Prostate gland (tissue), 2 donors: Measurements from ENCODE around the gene PRRT1. TPM values are rescaled to one million over a fixed set of nuclear protein-coding genes. Genes with fewer than 3 reads are reported as not detected.
"Not testable (repeated sequence)": the region's sequence is repeated elsewhere in the genome, so short reads cannot be mapped to it uniquely, and the experiment has no call there.

ENCODE experiments used
- DNase-seq: peaks from one replicate; pipeline ENCODE4 v3.0.0-alpha.2; 2019; ENCODE audit warnings: low spot score
- H3K27ac ChIP-seq, 2 donors: fragments of 200-600 bp; sonication (generic); 2 replicates each; pipeline ENCODE4 v1.5.1; 2017 to 2019
- H3K27me3 ChIP-seq: fragments of 200-600 bp; sonication (generic); replicated peaks from 2 replicates; pipeline ENCODE4 v1.5.1; 2019; ENCODE audit not compliant: insufficient read depth
- H3K36me3 ChIP-seq, 2 donors: fragments of 200-600 bp; sonication (generic); 1 replicate in 1 of 2; 2 replicates in 1 of 2; pipeline versions ENCODE4 v1.5.1 to v1.8.1; 2017 to 2019
- H3K4me1 ChIP-seq: fragments of 200-600 bp; sonication (generic); replicated peaks from 2 replicates; pipeline ENCODE4 v1.5.1; 2019
- H3K4me3 ChIP-seq, 2 donors: fragments of 200-600 bp; sonication (generic); 2 replicates each; pipeline ENCODE4 v1.5.1; 2017 to 2019
- H3K9me3 ChIP-seq: fragments of 200-600 bp; sonication (generic); 2 replicates; pipeline ENCODE4 v1.5.1; 2017
- POLR2A ChIP-seq: fragments of 450-650 bp; IDR thresholded peaks from one replicate; pipeline ENCODE4 v1.6.1; 2016; ENCODE audit warnings: antibody characterized with exemption, mild to moderate bottlenecking
- POLR2AphosphoS5 ChIP-seq: sonication (generic); formaldehyde crosslinking; IDR thresholded peaks from one replicate; pipeline ENCODE4 v1.6.1; 2017; ENCODE audit warnings: antibody characterized with exemption
- WGBS: methylation state at CpG from one replicate; pipeline ENCODE4 v1.1.5; 2018; 5-methylcytosine and 5-hydroxymethylcytosine counted together
- intact Hi-C: fragments of 100-400 bp; cut with DNase I; formaldehyde crosslinking; loops from one replicate; pipeline ENCODE4 v1.14.2; 2022
- total RNA-seq, 2 donors: library from RNA; depleted of rRNA; stranded (reverse); fragments of >200 nt; gene quantifications; one replicate each; pipeline ENCODE4 v1.1.0, GENCODE V29; 2016
- TF ChIP-seq, protein P1 (sequence below), 4 experiments: fragments of 200-600 bp in 2 of 4; fragments of 450-650 bp in 2 of 4; sonication (generic) in 2 of 4; IDR thresholded peaks; 1 replicate in 3 of 4; 2 replicates in 1 of 4; pipeline ENCODE4 v1.5.1; 2016 to 2019; ENCODE audit warnings: antibody characterized with exemption in 4 of 4, mild to moderate bottlenecking in 2 of 4, moderate library complexity in 2 of 4

PRRT1 gene
- total RNA-seq, 2 donors from 2014 or later, result 0.64 to 7.2 TPM

DNA sequence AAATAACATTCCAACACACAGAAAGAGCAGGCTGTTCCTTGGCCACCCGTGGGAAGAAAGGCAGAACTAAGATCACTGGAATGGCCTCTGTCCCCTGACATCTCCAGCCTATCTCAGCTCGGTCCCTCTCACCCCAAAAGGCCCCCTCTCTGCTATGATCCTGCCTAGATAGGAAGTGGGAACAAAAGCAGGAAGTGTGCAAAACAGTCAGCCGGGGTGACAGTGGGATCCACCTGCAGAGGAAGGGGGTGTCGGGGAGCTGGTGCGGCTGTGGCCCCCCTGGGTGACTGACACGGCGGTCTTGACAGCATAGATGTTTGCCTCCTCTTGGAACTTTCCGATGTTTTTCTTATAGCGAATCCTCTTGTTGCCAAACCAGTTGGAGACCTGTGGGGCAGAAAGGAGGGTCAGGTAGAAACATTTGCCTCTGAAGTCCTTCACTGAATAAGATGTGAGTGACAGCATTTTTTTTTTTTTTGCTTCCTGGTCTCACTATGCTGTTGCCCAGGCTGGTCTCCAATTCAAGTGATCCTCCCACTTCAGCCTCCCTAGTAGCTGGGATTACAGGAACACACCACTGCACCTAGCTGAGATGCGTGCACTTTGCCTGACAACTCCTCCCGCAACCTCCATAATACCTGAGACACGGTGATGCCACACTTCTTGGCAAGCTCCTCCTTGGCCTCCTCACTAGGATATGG is 35.4 kb upstream of the PRRT1 start:
- H3K27me3 ChIP-seq, result no peaks in the 10 kb centered on the region
- H3K4me3 ChIP-seq, result no peak overlapping the region
- peak overlapping the region; percentile 48 to 98 for H3K27ac ChIP-seq
- H3K4me1 ChIP-seq, result no peaks in the 10 kb centered on the region
- TF ChIP-seq POLR2A, result no peak
- TF ChIP-seq, protein P1, sequence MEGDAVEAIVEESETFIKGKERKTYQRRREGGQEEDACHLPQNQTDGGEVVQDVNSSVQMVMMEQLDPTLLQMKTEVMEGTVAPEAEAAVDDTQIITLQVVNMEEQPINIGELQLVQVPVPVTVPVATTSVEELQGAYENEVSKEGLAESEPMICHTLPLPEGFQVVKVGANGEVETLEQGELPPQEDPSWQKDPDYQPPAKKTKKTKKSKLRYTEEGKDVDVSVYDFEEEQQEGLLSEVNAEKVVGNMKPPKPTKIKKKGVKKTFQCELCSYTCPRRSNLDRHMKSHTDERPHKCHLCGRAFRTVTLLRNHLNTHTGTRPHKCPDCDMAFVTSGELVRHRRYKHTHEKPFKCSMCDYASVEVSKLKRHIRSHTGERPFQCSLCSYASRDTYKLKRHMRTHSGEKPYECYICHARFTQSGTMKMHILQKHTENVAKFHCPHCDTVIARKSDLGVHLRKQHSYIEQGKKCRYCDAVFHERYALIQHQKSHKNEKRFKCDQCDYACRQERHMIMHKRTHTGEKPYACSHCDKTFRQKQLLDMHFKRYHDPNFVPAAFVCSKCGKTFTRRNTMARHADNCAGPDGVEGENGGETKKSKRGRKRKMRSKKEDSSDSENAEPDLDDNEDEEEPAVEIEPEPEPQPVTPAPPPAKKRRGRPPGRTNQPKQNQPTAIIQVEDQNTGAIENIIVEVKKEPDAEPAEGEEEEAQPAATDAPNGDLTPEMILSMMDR (IDR thresholded peaks at IDR 0.05), result no peak
- TF ChIP-seq POLR2AphosphoS5, result no peak
- no peak for DNase-seq
- H3K9me3 ChIP-seq, result no peaks in the 10 kb centered on the region
- intact Hi-C loops, result no loop called here
- H3K36me3 ChIP-seq, result peaks cover 0 to 5% of the 10 kb centered on the region in 2 donors
- WGBS, result 65% methylated on average over 12 of the region's 12 CpGs

DNA sequence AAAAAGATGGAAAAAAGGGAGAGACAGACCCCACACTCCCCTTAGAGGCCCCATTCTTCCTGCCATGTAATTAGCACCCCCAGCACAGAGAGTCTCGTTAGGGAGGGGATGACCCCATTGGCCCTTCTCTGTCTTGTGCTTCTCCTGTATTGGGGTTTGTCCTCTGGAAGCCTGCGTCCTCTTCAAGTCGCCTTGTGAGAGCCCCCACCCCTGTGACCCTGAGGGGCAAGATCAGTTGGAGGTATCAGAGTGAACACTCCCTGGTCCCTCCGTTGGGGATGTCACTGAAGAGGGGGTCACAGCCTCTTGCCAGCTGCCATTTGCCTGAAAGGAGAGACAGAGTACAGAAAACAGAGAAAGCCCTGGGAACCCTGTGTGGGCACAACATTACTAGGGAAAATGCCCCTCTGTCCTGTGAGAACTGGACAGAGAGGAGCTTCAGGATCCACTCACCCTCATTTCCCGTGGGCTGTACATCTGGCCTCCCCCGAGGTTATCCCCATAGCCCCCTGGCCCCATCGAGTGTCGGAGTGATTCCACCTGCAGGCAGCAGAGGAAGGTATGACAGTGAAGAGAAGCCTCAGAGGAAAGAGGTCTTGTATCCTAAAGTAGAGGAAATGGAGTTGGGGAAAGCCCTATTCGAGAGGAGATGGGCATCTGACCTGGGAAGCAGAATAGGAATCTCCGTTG is 34.6 kb upstream of the PRRT1 start:
- DNase-seq, H3K36me3 ChIP-seq, H3K4me1 ChIP-seq, intact Hi-C loops, H3K4me3 ChIP-seq, H3K27me3 ChIP-seq, H3K9me3 ChIP-seq: not testable (repeated sequence)
- H3K27ac ChIP-seq, result peak overlapping the region; percentile 48 to 98
- 61% methylated on average over 10 of the region's 10 CpGs for WGBS

DNA sequence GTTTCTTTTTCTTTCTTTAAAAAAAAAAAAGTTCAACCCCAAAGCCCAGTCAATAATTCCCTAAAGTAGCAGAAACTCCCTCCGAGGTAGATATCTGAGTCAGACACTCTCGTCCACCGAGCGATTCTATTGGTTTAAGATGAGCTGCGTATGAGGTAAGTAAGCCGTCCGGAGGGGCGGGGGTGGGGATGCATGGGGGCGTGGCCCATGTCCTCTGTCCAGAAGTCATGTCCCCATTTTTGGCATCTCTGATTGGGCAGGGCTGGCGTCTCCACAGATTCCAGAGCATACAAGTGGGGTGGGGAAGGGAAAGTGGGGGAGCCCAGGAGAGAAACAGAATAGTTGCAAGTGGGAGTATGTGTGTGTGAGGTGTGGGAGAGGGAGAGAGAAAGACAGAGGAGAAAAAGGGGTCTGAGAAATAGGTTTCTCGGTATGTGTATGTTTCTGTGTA is 34.0 kb upstream of the PRRT1 start:
- H3K27me3 ChIP-seq, H3K4me1 ChIP-seq, intact Hi-C loops, H3K9me3 ChIP-seq, H3K36me3 ChIP-seq, H3K4me3 ChIP-seq: not testable (repeated sequence)
- WGBS, result 9% methylated on average over 11 of the region's 11 CpGs
- H3K27ac ChIP-seq, result peak overlapping the region; percentile 48 to 98
- DNase-seq, result peak; percentile 74
- TF ChIP-seq POLR2AphosphoS5, result peak; percentile 42

DNA sequence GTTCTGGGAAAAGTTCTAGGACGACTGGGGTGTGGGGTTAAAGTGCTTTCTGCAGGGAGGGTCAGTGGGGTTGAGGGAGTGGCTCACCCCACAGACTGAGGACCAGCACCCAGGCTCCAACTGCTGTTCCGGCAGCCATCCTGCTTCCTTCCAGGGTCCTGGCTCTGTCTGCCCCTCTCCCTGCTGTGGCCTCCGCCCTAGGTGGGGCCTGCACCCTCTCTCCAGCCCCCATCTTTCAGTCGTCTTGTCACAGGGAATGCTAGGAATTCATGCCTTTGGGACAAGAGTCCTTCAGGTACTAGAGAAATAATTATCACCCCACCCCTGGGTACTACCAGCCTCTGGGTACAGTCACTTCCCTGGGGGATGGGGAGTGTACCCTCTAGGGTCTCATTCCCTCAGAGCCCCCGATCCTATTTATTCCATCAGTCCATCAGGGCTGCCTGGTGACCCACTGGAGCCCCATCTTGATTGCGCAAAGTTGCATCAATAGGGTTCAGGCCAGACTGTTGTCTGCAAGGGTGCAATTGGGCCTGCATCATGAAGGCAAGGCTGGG is 32.4 kb upstream of the PRRT1 start, which contains the start of gene AGER:
AGER (minus strand) TSS at position 170 of the 557 bp plus-strand sequence; CDS start at position 139, 31 bp downstream.
- no peak for DNase-seq
- 66% methylated on average over 6 of the region's 6 CpGs for WGBS
- Histone ChIP-seq H3K4me1 (no peaks in the 10 kb centered on the region), H3K4me3 (no peak within 1 kb of the TSS), H3K27me3 (no peaks in the 10 kb centered on the region), H3K36me3 (peaks cover 0 to 5% of the 10 kb centered on the region in 2 donors), H3K27ac (peak within 1 kb of the TSS; percentile 48 to 98), H3K9me3 (no peaks in the 10 kb centered on the region)
- TF ChIP-seq, protein P1 (IDR thresholded peaks at IDR 0.05), result no peak
- TF ChIP-seq POLR2A, result no peak
- TF ChIP-seq POLR2AphosphoS5, result no peak
- intact Hi-C loops, result no loop called here

DNA sequence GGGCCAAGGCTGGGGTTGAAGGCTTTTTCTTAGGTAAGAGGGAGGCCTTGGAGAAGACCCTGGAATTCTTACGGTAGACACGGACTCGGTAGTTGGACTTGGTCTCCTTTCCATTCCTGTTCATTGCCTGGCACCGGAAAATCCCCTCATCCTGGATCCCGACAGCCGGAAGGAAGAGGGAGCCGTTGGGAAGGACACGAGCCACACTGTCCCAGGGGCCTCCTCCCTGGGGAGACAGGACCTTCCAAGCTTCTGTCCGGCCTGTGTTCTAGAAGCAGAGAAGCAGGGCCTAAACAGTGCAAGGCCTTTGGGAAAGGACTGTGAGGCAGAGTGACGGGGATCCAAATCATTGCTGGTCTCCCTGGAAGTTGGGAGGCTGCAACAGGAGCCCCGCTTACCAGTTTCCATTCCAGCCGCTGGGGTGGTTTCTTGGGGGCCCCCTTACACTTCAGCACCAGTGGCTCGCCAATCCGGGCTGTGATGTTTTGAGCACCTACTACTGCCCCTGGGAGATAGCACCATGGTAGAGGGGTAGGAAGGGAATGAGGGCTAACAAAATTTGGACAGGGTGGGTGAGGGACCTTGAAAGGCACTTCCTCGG is 31.8 kb upstream of the PRRT1 start:
- Histone ChIP-seq H3K4me3 (no peak overlapping the region), H3K27me3 (no peaks in the 10 kb centered on the region), H3K27ac (peak overlapping the region in 1 of 2 donors; percentile 19), H3K36me3 (peaks cover 0 to 5% of the 10 kb centered on the region in 2 donors), H3K9me3 (no peaks in the 10 kb centered on the region), H3K4me1 (no peaks in the 10 kb centered on the region)
- no peak for DNase-seq
- intact Hi-C loops, result no loop called here
- 87% methylated on average over 15 of the region's 15 CpGs for WGBS
- TF ChIP-seq, protein P1 (IDR thresholded peaks at IDR 0.05), result no peak
- TF ChIP-seq POLR2AphosphoS5 (no peak), POLR2A (no peak)
